ENCODE data around the gene GFPT1. TPM values are rescaled to one million over a fixed set of nuclear protein-coding genes. Genes with fewer than 3 reads are reported as not detected.
"Not testable (repeated sequence)": the region's sequence is repeated elsewhere in the genome, so short reads cannot be mapped to it uniquely, and the experiment has no call there.

Gene GFPT1
- 38.9 and 41.3 TPM in 2 replicates for total RNA-seq

- intact Hi-C loops (cut with micrococcal nuclease), result loop anchor here (1.0 to 5.0 kb wide), 7 partner anchors 12 to 920 kb away; partner anchors contain the start of genes APLF, C2orf42, FBXO48 and NFU1
These were observed at the start of gene GFPT1 for GRCh38 chr2:69386789-69387734. GFPT1 (minus strand) TSS chr2:69387227; CDS start chr2:69387071, 156 bp downstream.

GRCh38 chr2:69436596-69436937 lies 49.5 kb upstream of the GFPT1 start:
- intact Hi-C loops (cut with micrococcal nuclease), result loop anchor here (2.0 to 5.0 kb wide), 4 partner anchors 50 to 811 kb away; partner anchors contain the start of genes GFPT1, MXD1 and TIA1

- intact Hi-C loops (cut with micrococcal nuclease), result loop anchor here (5.0 kb wide), 1 partner anchor 813 kb away; the partner anchor contains the start of gene TIA1
These were observed 47.7 kb upstream of the GFPT1 start for GRCh38 chr2:69434753-69435152.

- intact Hi-C loops (cut with micrococcal nuclease), result no loop called here
These were observed 42.6 kb upstream of the GFPT1 start for GRCh38 chr2:69429491-69430183.

- intact Hi-C loops (cut with micrococcal nuclease), result no loop called here
These were observed 42.0 kb upstream of the GFPT1 start for GRCh38 chr2:69428981-69429380.

- intact Hi-C loops (cut with micrococcal nuclease), result no loop called here
These were observed 37.4 kb upstream of the GFPT1 start for GRCh38 chr2:69424419-69424818.

GRCh38 chr2:69422198-69422597 lies 35.2 kb upstream of the GFPT1 start:
- intact Hi-C loops (cut with micrococcal nuclease), result no loop called here

GRCh38 chr2:69419111-69419510 lies 32.1 kb upstream of the GFPT1 start:
- intact Hi-C loops (cut with micrococcal nuclease), result not testable (repeated sequence)

- intact Hi-C loops (cut with micrococcal nuclease), result no loop called here
These were observed 29.1 kb upstream of the GFPT1 start for GRCh38 chr2:69416147-69416546.

GRCh38 chr2:69411120-69411519 lies 24.1 kb upstream of the GFPT1 start:
- intact Hi-C loops (cut with micrococcal nuclease), result no loop called here

- intact Hi-C loops (cut with micrococcal nuclease), result no loop called here
These were observed 18.3 kb upstream of the GFPT1 start for GRCh38 chr2:69405306-69405705.

GRCh38 chr2:69400121-69400520 lies 13.1 kb upstream of the GFPT1 start:
- intact Hi-C loops (cut with micrococcal nuclease), result no loop called here

- intact Hi-C loops (cut with micrococcal nuclease), result no loop called here
These were observed 10.2 kb upstream of the GFPT1 start for GRCh38 chr2:69397234-69397633.

GRCh38 chr2:69395866-69396265 lies 8.8 kb upstream of the GFPT1 start:
- intact Hi-C loops (cut with micrococcal nuclease), result no loop called here

GRCh38 chr2:69393963-69394362 lies 6.9 kb upstream of the GFPT1 start:
- intact Hi-C loops (cut with micrococcal nuclease), result no loop called here

- intact Hi-C loops (cut with micrococcal nuclease), result no loop called here
These were observed 3.4 kb upstream of the GFPT1 start for GRCh38 chr2:69390471-69390870.

- intact Hi-C loops (cut with micrococcal nuclease), result no loop called here
These were observed 3.0 kb upstream of the GFPT1 start for GRCh38 chr2:69390001-69390400.

- intact Hi-C loops (cut with micrococcal nuclease), result loop anchor here (5.0 kb wide), 2 partner anchors 168 to 323 kb away; no protein-coding TSS in a partner anchor
These were observed 2.2 kb upstream of the GFPT1 start for GRCh38 chr2:69389271-69389670.

GRCh38 chr2:69387770-69388481 lies 899 bp upstream of the GFPT1 start:
- intact Hi-C loops (cut with micrococcal nuclease), result loop anchor here (2.0 to 5.0 kb wide), 6 partner anchors 49 to 921 kb away; partner anchors contain the start of genes APLF, C2orf42, FBXO48 and NFU1

GRCh38 chr2:69386360-69386759 lies 667 bp downstream of the GFPT1 start:
- intact Hi-C loops (cut with micrococcal nuclease), result loop anchor here (1.0 to 5.0 kb wide), 7 partner anchors 11 to 920 kb away; partner anchors contain the start of genes APLF, C2orf42, FBXO48 and NFU1

All from T-helper 2 cell treated with Interferon-gamma antibody and Interleukin-4, amounts not matched to agents 100 ng/mL and 5 ng/mL, for 36 hours (primary cell).